Measurements from ENCODE around the gene KLK11. TPM values are rescaled to one million over a fixed set of nuclear protein-coding genes. Genes with fewer than 3 reads are reported as not detected.

The KLK11 gene
- total and polyA plus RNA-seq, 10 donors: 0.09 to 0.29 TPM; not detected in 8

DNA sequence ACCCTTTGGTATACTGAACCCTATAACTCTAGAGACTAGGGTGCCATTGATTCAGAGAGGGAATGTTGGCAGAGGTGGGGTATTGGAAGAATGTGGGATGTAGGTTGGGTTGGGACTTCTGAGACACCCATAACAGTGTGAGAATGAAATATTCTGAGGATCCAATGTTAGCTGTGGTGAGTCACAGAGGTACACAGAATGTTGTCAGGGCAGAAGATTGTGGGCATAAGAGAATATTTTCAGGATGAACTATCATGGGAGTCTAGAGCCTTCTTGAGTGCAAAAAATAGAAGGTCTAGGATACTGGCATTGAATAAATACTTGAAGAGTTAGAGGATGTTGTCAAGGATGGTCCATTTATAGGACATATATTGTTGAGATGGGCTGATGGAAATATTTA, 29.4 kb upstream of the KLK11 start:
- DNase-seq: no peak
- TF ChIP-seq POLR2A (IDR thresholded peaks at IDR 0.05): no peak
- TF ChIP-seq, protein P1, sequence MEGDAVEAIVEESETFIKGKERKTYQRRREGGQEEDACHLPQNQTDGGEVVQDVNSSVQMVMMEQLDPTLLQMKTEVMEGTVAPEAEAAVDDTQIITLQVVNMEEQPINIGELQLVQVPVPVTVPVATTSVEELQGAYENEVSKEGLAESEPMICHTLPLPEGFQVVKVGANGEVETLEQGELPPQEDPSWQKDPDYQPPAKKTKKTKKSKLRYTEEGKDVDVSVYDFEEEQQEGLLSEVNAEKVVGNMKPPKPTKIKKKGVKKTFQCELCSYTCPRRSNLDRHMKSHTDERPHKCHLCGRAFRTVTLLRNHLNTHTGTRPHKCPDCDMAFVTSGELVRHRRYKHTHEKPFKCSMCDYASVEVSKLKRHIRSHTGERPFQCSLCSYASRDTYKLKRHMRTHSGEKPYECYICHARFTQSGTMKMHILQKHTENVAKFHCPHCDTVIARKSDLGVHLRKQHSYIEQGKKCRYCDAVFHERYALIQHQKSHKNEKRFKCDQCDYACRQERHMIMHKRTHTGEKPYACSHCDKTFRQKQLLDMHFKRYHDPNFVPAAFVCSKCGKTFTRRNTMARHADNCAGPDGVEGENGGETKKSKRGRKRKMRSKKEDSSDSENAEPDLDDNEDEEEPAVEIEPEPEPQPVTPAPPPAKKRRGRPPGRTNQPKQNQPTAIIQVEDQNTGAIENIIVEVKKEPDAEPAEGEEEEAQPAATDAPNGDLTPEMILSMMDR (IDR thresholded peaks at IDR 0.05 in 8 of 11, conservative IDR thresholded peaks at IDR 0.05 in 3 of 11): no peak
- TF ChIP-seq POLR2AphosphoS5 (IDR thresholded peaks at IDR 0.05): no peak
- intact Hi-C loops (cut with DNase I; ENCODE audit: low total_unique reads): no loop called here

DNA sequence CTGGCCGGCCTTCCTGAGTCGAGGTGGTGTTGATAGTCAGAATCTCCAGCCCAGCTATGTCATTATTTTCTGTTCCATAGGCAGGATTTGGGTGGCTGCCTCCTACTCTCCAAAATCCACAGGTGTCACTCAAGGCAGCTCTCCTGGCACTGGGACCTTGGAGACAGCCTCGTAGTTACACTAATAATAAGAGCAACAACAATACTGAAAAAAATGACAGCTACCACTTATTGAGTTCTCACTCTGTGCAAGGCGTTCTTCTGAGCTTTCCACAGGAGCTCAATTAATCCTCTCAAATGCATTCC, 20.6 kb upstream of the KLK11 start:
- intact Hi-C loops (cut with DNase I; ENCODE audit: low total_unique reads): no loop called here
- H3K27me3 ChIP-seq (replicated peaks in 1 of 7): peaks cover 0 to 31% (median 0%) of the 10 kb centered on the region in 7 donors
- TF ChIP-seq POLR2A (IDR thresholded peaks at IDR 0.05): no peak
- TF ChIP-seq, protein P1 (IDR thresholded peaks at IDR 0.05 in 8 of 11, conservative IDR thresholded peaks at IDR 0.05 in 3 of 11): no peak
- TF ChIP-seq POLR2AphosphoS5 (IDR thresholded peaks at IDR 0.05): no peak
- 6 to 14% (median 12%) methylated on average over 4 of the region's 4 CpGs for WGBS, 5 donors
- H3K4me1 ChIP-seq: no peaks in the 10 kb centered on the region
- H3K9me3 ChIP-seq: peaks cover 0 to 7% (median 2%) of the 10 kb centered on the region in 8 donors
- DNase-seq: no peak
- no peak overlapping the region for H3K4me3 ChIP-seq
- no peak overlapping the region for H3K27ac ChIP-seq
- H3K36me3 ChIP-seq: no peaks in the 10 kb centered on the region

More for the DNA sequence above, 29.4 kb upstream of the KLK11 start:
- H3K36me3 ChIP-seq: no peaks in the 10 kb centered on the region
- H3K4me3 ChIP-seq: no peak overlapping the region
- no peaks in the 10 kb centered on the region for H3K9me3 ChIP-seq
- peaks cover 0 to 54% (median 0%) of the 10 kb centered on the region in 7 donors for H3K27me3 ChIP-seq (replicated peaks in 1 of 7)
- H3K4me1 ChIP-seq: no peaks in the 10 kb centered on the region
- H3K27ac ChIP-seq: no peak overlapping the region

DNA sequence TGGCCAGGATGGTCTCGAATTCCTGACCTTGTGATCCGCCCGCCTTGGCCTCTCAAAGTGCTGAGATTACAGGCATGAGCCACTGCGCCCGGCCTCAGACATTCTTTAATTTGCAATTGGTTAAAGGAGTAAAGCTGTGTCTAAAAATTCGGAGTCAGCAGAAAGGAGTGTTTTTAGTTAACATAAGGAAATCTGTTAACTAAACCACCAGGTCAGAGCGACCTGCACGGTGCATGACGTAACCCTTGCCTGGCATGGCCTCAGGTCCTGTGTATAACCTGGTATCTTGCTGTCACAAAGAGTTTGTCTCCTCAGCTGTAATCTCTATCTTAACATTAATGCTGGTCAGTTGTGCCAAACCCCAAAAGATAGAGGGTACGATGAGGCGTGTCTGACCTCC, 17.9 kb upstream of the KLK11 start:
- Histone ChIP-seq H3K9me3 (peaks cover 0 to 3% (median 0%) of the 10 kb centered on the region in 8 donors), H3K4me1 (no peaks in the 10 kb centered on the region), H3K36me3 (no peaks in the 10 kb centered on the region), H3K27ac (no peak overlapping the region), H3K27me3 (replicated peaks in 1 of 7) (peaks cover 0 to 26% (median 0%) of the 10 kb centered on the region in 7 donors), H3K4me3 (no peak overlapping the region)
- WGBS, 5 donors: 80 to 85% (median 82%) methylated on average over 11 of the region's 11 CpGs
- TF ChIP-seq, protein P1 (IDR thresholded peaks at IDR 0.05 in 8 of 11, conservative IDR thresholded peaks at IDR 0.05 in 3 of 11): no peak
- TF ChIP-seq POLR2A (IDR thresholded peaks at IDR 0.05) (no peak), POLR2AphosphoS5 (IDR thresholded peaks at IDR 0.05) (no peak)
- intact Hi-C loops (cut with DNase I; ENCODE audit: low total_unique reads): no loop called here
- no peak for DNase-seq

DNA sequence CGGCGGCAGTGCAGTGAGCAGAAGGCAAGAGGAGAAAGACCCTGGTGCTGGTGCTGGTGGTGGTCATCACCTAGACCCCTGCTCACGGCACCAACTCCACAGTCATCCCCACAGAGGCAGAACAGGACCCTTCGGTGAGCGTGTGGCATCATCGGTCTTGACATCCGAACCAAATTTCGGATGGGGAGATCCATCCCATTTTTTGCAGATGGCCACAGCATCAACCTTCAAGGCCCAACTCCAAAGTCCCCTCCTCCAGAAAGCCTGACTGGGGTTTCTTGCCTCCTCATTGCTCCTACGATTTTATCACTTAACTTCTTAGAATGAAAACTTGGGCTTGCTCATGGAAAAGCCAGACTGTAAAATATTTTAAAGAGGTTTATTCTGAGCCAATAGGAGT, 17.1 kb upstream of the KLK11 start:
- Histone ChIP-seq H3K4me1 (no peaks in the 10 kb centered on the region), H3K27me3 (replicated peaks in 1 of 7) (peaks cover 0 to 17% (median 0%) of the 10 kb centered on the region in 7 donors), H3K27ac (no peak overlapping the region), H3K36me3 (no peaks in the 10 kb centered on the region), H3K9me3 (peaks cover 0 to 3% (median 0%) of the 10 kb centered on the region in 8 donors), H3K4me3 (no peak overlapping the region)
- no peak for DNase-seq
- intact Hi-C loops (cut with DNase I; ENCODE audit: low total_unique reads): no loop called here
- 82 to 88% (median 84%) methylated on average over 8 to 9 of the region's 9 CpGs for WGBS, 5 donors
- TF ChIP-seq, protein P1 (IDR thresholded peaks at IDR 0.05 in 8 of 11, conservative IDR thresholded peaks at IDR 0.05 in 3 of 11): no peak
- TF ChIP-seq POLR2AphosphoS5 (IDR thresholded peaks at IDR 0.05): no peak
